Stimulated activated CD8-positive, alpha-beta memory T cell treated with anti-CD3 and anti-CD28 coated beads, Interleukin-15, amount 100 ng/mL, for 48 hours (primary cell): ENCODE results near the gene FKBP2.

Experiments
- DNase-seq, 2 donors: peaks; one replicate each; pipeline ENCODE4 v3.0.0-alpha.2; 2020; ENCODE audit warnings: low read depth in 2 of 2

Gene FKBP2

DNA sequence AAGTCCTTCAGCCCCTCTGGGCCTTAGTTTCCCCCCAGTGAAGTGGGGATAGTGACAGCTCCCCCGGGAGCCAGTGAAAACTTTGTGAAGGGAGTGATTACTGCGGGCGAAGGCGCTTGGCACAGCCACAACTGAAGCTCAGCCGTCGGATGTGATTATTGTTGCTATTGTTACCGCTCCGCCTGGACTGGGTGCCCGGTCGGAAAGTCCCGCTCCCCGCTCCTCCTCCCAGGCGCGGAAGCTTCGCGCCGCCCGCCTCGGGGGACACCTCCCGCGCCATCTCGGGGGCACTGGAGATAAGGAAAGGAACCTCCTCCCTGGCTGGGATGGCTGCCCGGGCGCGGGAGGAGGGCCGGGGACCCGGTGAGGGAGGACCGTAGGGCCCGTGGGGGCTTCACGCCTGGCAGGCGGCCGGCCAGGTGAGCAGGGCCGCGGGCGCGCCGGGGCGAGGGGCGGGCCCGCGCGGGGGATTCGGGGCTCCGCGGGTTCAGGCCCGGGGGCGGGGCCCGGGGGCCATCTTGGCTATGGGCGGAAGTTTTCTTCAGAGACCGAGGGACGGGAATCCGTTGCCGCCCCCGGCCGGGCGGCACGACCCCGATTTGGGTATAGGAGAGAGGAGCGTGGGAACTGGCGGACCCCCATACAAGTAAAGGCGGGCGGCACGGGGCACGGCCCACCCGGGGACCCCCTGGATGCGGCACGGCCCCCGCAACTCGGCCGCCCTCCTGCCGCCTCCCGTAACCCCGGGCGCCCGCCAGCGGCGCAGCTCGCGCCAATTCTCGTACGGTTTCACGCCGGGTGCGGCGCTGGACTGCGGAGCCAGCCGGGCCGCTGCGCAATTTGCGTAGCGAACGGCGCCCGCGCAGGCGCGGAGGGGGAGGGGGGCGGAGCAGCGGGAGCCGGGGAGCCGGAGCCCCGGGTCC lies 44.3 kb downstream of the FKBP2 start, which contains the start of gene GPR137:
GPR137 (plus strand) TSS at position 887 of the 923 bp plus-strand sequence. CDS start 677 bp downstream, outside the sequence.
- DNase-seq = peak; percentile 83 to 86

DNA sequence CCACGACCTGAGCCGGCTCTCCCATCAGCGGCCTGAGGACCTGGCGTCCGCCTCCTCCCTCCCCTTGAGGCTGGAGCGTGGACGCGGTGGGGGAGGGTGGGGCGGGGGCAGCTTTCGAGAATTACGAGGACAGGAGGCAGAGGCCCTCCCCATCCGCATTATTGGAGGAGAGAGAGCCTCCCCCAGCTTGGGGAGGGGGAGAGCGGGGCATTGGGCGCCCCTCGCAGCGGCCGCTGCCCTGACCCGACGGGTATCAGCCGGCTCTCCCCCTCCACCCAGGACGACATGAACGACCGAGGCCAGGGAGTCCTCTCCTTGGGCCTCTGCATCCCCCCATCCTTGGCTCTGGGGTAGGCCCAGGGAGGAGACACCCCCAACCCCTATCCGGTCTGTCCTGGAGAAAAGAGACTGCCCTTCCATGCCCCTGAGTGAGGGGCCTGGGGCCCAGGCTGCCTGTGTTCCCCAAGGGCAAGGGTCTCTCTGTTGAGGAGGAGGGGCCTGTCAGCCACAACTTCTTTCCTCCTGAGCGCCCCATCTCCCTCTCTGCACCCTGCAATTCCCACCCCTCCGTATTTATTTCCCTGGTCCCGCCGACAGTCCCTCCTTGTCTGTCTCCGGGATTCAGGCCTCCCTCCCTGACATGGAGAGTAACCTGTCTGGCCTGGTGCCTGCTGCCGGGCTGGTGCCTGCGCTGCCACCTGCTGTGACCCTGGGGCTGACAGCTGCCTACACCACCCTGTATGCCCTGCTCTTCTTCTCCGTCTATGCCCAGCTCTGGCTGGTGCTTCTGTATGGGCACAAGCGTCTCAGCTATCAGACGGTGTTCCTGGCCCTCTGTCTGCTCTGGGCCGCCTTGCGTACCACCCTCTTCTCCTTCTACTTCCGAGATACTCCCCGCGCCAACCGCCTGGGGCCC lies 45.2 kb downstream of the FKBP2 start:
- no peak for DNase-seq

- no peak for DNase-seq
Observed at GRCh38 chr11:64286801-64287159, 45.9 kb downstream of the FKBP2 start.

- no peak for DNase-seq
Observed at GRCh38 chr11:64287676-64288352, 46.9 kb downstream of the FKBP2 start.

GRCh38 chr11:64288353-64288750 lies 47.5 kb downstream of the FKBP2 start:
- no peak for DNase-seq

DNA sequence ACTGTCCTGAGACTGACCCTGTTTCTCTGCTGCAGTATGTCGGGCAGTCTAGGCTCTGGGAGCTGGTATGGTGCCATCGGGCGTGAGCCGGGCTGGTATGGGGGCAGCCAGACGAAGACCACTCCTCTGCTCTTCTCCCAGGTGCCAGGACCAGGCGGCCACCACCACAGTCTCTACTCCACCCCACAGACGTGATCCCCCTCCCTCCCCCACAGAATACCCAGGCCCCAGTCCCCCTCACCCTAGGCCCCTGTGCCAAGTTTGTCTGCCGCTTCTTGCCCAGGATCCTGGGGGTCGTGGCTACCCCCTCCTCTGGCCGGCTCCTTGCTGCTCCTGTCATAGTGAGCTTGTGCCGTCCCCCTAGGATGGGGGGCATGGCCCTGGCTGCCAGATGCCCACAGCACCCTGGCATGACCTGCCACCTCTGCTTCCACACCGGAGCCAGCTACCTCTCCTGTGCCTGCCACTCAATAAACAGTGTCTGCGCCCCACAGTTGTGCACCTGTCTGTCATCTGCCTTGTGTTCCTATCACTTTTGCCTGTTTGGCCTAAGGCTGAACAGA lies 48.2 kb downstream of the FKBP2 start:
- DNase-seq = no peak

DNA sequence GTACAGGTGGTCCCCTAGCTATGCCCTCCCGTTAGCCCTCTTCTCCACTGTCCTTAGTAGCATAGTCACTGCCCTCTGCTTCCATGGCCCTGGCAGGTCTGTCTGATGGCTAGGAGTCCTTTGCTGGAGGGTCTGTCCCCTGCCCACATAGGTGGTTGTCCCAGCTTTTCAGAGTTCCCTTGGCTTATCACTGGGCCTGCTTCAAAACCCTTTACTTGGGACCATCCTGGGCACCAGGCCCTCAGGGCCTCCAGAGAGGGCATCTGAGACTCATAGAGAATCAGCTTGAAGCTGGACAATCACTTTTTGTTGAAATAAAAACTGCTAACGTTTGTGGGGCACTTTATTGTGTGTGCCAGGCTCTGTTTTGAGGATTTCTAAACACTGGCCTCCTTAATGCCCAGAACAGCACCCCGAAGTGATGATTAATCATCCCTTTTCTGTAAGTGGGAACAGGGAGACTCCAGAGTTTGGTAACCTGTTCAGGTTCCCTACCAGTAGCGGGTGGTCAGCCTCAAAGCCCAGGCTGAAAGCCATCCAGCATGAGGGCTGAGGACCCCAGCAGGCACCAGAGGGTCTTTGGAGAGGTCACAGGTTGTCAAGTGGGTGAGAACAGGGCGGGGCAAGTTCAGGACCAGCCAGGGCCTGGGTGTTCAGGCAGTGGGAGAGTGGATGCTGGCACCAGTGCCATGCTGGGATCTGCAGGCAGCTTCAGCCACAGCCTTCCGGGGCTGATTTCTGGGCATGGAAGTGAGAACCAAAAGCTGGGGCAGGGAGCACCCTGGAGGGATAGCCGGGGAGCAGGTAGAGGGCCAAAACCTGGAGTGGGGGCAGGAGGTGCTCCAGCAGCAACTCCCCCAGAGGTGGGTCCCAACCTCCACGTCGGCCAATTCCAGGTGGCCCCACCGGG lies 49.7 kb downstream of the FKBP2 start:
- no peak for DNase-seq

- no peak for DNase-seq
Observed at GRCh38 chr11:64291262-64291751, 50.4 kb downstream of the FKBP2 start, which contains the start of gene KCNK4. Gene KCNK4 (plus strand): TSS chr11:64291302. CDS start chr11:64293019, 1,717 bp downstream.

- DNase-seq = no peak
Observed at GRCh38 chr11:64291752-64292459, 51.0 kb downstream of the FKBP2 start.

DNA sequence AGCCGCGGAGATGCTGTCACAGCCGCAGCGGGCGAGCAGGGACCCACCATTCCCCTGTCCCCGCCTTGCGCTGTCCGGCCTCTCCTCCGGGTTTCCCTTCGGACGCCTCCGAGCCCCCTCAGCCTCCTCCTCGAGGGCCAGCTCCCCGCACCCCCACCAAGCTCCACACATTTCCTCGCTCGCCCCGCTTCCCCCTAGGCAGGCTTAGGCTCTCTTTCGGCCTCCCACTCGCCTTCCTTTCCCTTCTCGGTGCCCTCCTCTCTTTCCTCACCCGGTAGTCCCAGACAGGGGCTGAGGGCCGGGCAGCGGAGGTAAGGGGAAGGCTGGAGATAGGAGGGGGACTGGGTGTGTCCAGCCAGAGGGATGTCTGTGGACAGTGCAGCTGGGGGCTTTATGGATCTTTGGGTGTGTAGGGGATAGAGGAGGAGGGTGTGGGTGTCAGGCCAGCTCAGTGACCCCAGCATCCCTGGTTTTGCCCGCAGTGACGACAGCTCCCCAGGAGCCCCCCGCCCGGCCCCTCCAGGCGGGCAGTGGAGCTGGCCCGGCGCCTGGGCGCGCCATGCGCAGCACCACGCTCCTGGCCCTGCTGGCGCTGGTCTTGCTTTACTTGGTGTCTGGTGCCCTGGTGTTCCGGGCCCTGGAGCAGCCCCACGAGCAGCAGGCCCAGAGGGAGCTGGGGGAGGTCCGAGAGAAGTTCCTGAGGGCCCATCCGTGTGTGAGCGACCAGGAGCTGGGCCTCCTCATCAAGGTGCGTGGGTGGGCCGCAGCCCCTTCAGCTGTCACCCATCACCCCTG lies 51.8 kb downstream of the FKBP2 start:
- DNase-seq = no peak
